Gastrocnemius medialis (tissue), 4 donors: ENCODE data around the gene HSPA13. TPM values are rescaled to one million over a fixed set of nuclear protein-coding genes. Genes with fewer than 3 reads are reported as not detected.

ENCODE experiments used
- ATAC-seq, 2 donors: fragments of 150-250 bp; one replicate each; pipeline ENCODE4 v1.9.1; 2016
- DNase-seq, 2 donors: peaks; one replicate each; pipeline ENCODE4 v3.0.0-alpha.2; 2019
- H3K27ac ChIP-seq, 4 donors: fragments of 200-600 bp; sonication (generic); 1 replicate in 1 of 4; 2 replicates in 3 of 4; pipeline ENCODE4 v1.5.1; 2016 to 2018; ENCODE audit warnings: mild to moderate bottlenecking in 2 of 4, moderate library complexity in 1 of 4
- H3K27me3 ChIP-seq, 3 donors: fragments of 200-600 bp; sonication (generic) in 2 of 3; 1 replicate in 1 of 3; 2 replicates in 2 of 3; pipeline versions ENCODE4 v1.5.1 to v1.6.0; 2016 to 2019; ENCODE audit warnings: mild to moderate bottlenecking in 1 of 3, moderate library complexity in 1 of 3
- H3K36me3 ChIP-seq, 2 donors: fragments of 200-600 bp; sonication (generic) in 1 of 2; one replicate each; pipeline ENCODE4 v1.5.1; 2017 to 2018
- H3K4me1 ChIP-seq, 2 donors: fragments of 200-600 bp; sonication (generic) in 1 of 2; one replicate each; pipeline ENCODE4 v1.5.1; 2016 to 2017; ENCODE audit warnings: mild to moderate bottlenecking in 2 of 2
- H3K4me3 ChIP-seq, 4 donors: fragments of 200-600 bp; sonication (generic) in 3 of 4; 1 replicate in 1 of 4; 2 replicates in 3 of 4; pipeline ENCODE4 v1.5.1; 2016 to 2019; ENCODE audit warnings: mild to moderate bottlenecking in 2 of 4
- H3K9me3 ChIP-seq, 3 donors: fragments of 200-600 bp; sonication (generic) in 2 of 3; 1 replicate in 1 of 3; 2 replicates in 2 of 3; pipeline ENCODE4 v1.5.1; 2016 to 2019
- CTCF ChIP-seq, 5 experiments: fragments of 450-650 bp in 3 of 5; fragments of 200-600 bp in 2 of 5; sonication (generic) in 2 of 5; IDR thresholded peaks in 4 of 5; conservative IDR thresholded peaks in 1 of 5; 1 replicate in 4 of 5; 2 replicates in 1 of 5; pipeline ENCODE4 v1.5.1; 2016 to 2019; ENCODE audit warnings: antibody characterized with exemption in 5 of 5, mild to moderate bottlenecking in 3 of 5, moderate library complexity in 3 of 5
- POLR2A ChIP-seq, 2 donors: fragments of 450-650 bp; IDR thresholded peaks; one replicate each; pipeline ENCODE4 v1.6.1; 2017; ENCODE audit warnings: antibody characterized with exemption in 2 of 2, mild to moderate bottlenecking in 2 of 2, moderate library complexity in 2 of 2
- in situ Hi-C, 4 donors: fragments of 200-750 bp; cut with MboI; loops; one replicate each; pipeline versions ENCODE4 v1.15.0 to v1.8.0; 2017; ENCODE audit warnings: low sequenced_read_pairs in 4 of 4
- intact Hi-C: fragments of 100-400 bp; cut with DNase I; formaldehyde crosslinking; loops from one replicate; pipeline ENCODE4 v1.15.1; 2023; ENCODE audit warnings: low total_unique reads
- total RNA-seq, 4 donors: library from RNA; depleted of rRNA; stranded (reverse); fragments of >200 nt; gene quantifications; one replicate each; pipeline versions ENCODE4 v1.1.0 to v1.2.3, GENCODE V29; 2016

Gene HSPA13
- total RNA-seq, 4 donors from 2014 or later: 4.8 to 8.3 (median 7.4) TPM

- intact Hi-C loops: no loop called here
- TF ChIP-seq POLR2A (IDR thresholded peaks at IDR 0.05): no peak
- no peak for TF ChIP-seq CTCF (IDR thresholded peaks at IDR 0.05 in 4 of 5, conservative IDR thresholded peaks at IDR 0.05 in 1 of 5)
- ATAC-seq: no peak
- no peak for DNase-seq
- no peak overlapping the region for H3K4me3 ChIP-seq
- H3K36me3 ChIP-seq: no peaks in the 10 kb centered on the region
- in situ Hi-C loops: no loop called here
- H3K4me1 ChIP-seq: no peaks in the 10 kb centered on the region
- no peaks in the 10 kb centered on the region for H3K9me3 ChIP-seq
- no peak overlapping the region for H3K27ac ChIP-seq
- no peaks in the 10 kb centered on the region for H3K27me3 ChIP-seq
Observed at GRCh38 chr21:14366998-14367397, 15.9 kb downstream of the HSPA13 start.

- H3K36me3 ChIP-seq: no peaks in the 10 kb centered on the region
- no peaks in the 10 kb centered on the region for H3K9me3 ChIP-seq
- H3K4me1 ChIP-seq: no peaks in the 10 kb centered on the region
- no peak overlapping the region for H3K4me3 ChIP-seq
- DNase-seq: no peak
- ATAC-seq: no peak
- in situ Hi-C loops: no loop called here
- no peaks in the 10 kb centered on the region for H3K27me3 ChIP-seq
- intact Hi-C loops: no loop called here
- no peak for TF ChIP-seq CTCF (IDR thresholded peaks at IDR 0.05 in 4 of 5, conservative IDR thresholded peaks at IDR 0.05 in 1 of 5)
- no peak overlapping the region for H3K27ac ChIP-seq
Observed at GRCh38 chr21:14361958-14362357, 21.0 kb downstream of the HSPA13 start.

- H3K9me3 ChIP-seq: no peaks in the 10 kb centered on the region
- no peaks in the 10 kb centered on the region for H3K4me1 ChIP-seq
- intact Hi-C loops: no loop called here
- no peaks in the 10 kb centered on the region for H3K36me3 ChIP-seq
- DNase-seq (no peak), ATAC-seq (no peak)
- no peak overlapping the region for H3K4me3 ChIP-seq
- TF ChIP-seq POLR2A (IDR thresholded peaks at IDR 0.05) (no peak), CTCF (IDR thresholded peaks at IDR 0.05 in 4 of 5, conservative IDR thresholded peaks at IDR 0.05 in 1 of 5) (no peak)
- H3K27me3 ChIP-seq: no peaks in the 10 kb centered on the region
- in situ Hi-C loops: no loop called here
- H3K27ac ChIP-seq: no peak overlapping the region
Observed at GRCh38 chr21:14358775-14359174, 24.2 kb downstream of the HSPA13 start.

- ATAC-seq: no peak
- intact Hi-C loops: no loop called here
- no peak for TF ChIP-seq POLR2A (IDR thresholded peaks at IDR 0.05)
- TF ChIP-seq CTCF (IDR thresholded peaks at IDR 0.05 in 4 of 5, conservative IDR thresholded peaks at IDR 0.05 in 1 of 5): no peak
- in situ Hi-C loops: no loop called here
- H3K36me3 ChIP-seq: no peaks in the 10 kb centered on the region
- H3K27ac ChIP-seq: no peak overlapping the region
- DNase-seq: no peak
- H3K9me3 ChIP-seq: no peaks in the 10 kb centered on the region
- no peak overlapping the region for H3K4me3 ChIP-seq
- H3K27me3 ChIP-seq: no peaks in the 10 kb centered on the region
- H3K4me1 ChIP-seq: no peaks in the 10 kb centered on the region
Observed at GRCh38 chr21:14356746-14357145, 26.2 kb downstream of the HSPA13 start.

GRCh38 chr21:14354515-14354914 lies 28.4 kb downstream of the HSPA13 start:
- in situ Hi-C loops: no loop called here
- Histone ChIP-seq H3K9me3 (no peaks in the 10 kb centered on the region), H3K36me3 (no peaks in the 10 kb centered on the region), H3K4me1 (no peaks in the 10 kb centered on the region), H3K27ac (no peak overlapping the region), H3K27me3 (no peaks in the 10 kb centered on the region), H3K4me3 (no peak overlapping the region)
- ATAC-seq: no peak
- no peak for TF ChIP-seq CTCF (IDR thresholded peaks at IDR 0.05 in 4 of 5, conservative IDR thresholded peaks at IDR 0.05 in 1 of 5)
- intact Hi-C loops: no loop called here
- no peak for DNase-seq
